Forelimb muscle (tissue), 1 donor: ENCODE data around the gene PEAR1. TPM values are rescaled to one million over a fixed set of nuclear protein-coding genes. Genes with fewer than 3 reads are reported as not detected.

Experiments used
- DNase-seq: peaks from one replicate; pipeline ENCODE4 v3.0.0-alpha.2; 2013; ENCODE audit warnings: low read depth
- polyA plus RNA-seq: library from polyadenylated mRNA; unstranded; fragments of 120-200 nt; gene quantifications from one replicate; pipeline ENCODE4 v1.2.1, GENCODE V29; 2013; ENCODE audit not compliant: insufficient read length

PEAR1 gene, protein sequence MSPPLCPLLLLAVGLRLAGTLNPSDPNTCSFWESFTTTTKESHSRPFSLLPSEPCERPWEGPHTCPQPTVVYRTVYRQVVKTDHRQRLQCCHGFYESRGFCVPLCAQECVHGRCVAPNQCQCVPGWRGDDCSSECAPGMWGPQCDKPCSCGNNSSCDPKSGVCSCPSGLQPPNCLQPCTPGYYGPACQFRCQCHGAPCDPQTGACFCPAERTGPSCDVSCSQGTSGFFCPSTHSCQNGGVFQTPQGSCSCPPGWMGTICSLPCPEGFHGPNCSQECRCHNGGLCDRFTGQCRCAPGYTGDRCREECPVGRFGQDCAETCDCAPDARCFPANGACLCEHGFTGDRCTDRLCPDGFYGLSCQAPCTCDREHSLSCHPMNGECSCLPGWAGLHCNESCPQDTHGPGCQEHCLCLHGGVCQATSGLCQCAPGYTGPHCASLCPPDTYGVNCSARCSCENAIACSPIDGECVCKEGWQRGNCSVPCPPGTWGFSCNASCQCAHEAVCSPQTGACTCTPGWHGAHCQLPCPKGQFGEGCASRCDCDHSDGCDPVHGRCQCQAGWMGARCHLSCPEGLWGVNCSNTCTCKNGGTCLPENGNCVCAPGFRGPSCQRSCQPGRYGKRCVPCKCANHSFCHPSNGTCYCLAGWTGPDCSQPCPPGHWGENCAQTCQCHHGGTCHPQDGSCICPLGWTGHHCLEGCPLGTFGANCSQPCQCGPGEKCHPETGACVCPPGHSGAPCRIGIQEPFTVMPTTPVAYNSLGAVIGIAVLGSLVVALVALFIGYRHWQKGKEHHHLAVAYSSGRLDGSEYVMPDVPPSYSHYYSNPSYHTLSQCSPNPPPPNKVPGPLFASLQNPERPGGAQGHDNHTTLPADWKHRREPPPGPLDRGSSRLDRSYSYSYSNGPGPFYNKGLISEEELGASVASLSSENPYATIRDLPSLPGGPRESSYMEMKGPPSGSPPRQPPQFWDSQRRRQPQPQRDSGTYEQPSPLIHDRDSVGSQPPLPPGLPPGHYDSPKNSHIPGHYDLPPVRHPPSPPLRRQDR
- polyA plus RNA-seq: 21.1 TPM

DNA sequence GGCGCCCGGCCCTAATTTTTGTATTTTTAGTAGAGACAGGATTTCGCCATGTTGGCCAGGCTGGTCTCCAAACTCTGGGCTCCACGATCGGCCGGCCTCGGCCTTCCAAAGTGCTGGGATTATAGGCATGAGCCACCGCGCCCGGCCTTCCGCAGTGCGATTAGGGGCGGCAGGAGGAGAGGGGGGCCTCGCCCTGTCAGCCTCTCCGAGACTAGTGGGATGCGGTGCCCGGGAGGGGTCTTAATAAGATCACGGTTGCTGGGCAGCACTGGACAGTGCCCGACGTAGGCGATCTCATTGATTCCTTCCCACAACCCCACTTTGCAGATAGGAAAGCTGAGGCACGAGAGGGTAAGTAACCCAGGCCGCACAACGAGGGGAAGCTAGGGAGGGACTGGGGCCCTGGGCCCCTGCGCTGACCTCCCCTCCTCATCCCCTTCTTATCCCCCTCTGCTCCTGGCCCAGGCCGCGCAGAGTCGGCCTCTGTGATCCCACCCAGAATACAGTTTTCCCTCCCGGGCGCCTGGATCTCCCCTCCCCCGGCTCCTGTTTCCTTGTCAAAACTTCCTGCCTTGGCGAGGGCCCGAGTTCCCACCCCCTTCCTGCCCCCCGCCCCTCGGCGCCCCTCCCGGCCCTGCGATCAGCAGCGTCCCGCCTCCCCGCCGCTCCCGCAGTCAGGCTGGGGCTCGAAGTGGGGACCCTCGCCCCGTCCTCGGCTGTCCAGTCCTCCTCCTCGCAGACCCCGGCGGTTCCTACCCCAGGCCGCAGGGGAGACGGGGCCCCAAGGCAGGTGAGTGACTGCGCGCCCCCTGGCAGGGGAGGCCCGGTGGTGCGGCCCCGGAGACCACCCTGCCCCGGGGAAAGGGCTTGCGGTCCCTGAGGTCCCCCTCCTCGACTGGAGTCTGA, at the start of gene PEAR1:
Gene PEAR1 (plus strand): TSS at position 671 of the 906 bp plus-strand sequence. CDS start 10,209 bp downstream, outside the sequence.
- DNase-seq: no peak

DNA sequence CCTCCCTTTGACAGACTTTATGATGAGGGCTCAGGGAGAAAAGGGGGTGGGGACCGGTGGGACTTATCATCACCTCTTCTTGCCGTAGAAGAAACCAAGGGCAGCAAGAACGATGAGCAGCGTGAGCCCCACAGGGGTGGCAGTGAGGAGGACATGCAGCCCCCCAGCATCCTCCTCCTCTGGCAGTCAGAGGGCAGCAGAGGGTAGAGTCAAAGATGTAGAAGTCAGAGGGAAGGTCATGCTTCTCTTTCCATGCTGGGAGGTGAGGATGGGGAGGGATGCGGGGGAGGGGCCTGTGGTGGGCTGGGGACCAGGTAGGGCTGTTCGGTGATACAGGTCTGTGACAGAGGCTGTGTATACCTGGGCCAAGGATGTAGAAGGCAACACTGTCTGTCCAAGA, 49.4 kb upstream of the PEAR1 start:
- no peak for DNase-seq

DNA sequence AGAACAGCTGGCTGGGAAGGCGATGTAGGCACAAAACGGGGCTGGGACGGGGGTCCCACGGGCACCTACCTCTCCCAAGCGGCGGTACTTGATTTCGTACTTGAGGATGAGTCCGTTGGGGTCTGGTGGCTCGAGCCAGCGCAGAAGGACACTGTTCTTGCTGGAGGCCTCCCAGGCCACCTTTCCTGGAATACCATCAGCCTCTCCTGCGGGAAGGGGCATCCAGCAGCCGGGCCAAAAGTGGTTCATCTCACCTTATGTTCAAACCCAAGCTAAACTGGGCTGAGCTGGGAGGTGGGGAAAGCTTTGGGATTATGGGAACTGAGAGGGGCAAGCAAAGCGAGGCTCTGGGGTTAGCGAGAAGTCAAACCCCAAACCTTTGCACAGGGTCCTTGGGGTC, 48.9 kb upstream of the PEAR1 start:
- no peak for DNase-seq

DNA sequence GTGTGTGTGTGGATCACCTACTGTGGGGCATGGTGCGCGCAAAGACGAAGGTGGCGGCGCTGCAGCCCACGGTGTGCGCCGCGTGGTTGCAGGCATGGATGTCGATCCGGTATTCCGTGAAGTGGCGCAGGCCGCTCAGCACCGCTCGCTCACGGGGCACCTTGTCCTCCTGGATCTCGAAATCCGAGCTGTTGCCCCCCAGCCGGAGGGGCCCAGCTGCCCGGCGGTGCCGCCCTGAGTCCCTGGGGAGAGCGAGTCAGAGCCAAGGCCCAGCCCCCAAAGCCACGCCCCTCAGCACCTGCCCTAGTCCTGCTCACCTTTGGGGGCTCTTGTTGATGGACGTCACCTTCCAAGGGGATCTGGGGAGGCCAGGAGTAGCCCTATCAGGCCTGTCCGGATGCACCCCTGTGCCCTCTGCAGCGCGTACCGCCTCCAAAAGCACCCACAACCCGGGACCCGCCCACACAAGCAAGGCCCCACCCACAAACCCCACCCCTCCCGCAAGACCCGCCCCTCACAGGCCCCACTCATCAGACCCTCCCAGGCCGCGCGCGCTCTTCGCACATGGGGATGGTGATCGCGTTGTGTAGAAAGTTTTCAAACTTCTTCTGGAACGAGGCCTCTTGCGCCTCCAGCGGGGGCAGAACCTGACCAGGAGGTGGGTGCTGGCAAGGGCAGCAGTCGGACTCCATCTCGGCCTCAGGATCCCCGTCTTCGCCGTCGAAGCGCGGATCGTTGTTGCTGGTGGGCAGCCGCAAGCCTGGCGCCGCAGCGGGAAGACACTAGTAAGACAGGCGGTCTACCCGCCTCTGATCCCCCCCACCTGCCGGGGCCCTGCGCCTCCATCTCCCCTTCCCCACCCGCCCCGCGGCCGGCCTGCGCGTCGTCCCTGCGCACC, 48.2 kb upstream of the PEAR1 start:
- DNase-seq: no peak

DNA sequence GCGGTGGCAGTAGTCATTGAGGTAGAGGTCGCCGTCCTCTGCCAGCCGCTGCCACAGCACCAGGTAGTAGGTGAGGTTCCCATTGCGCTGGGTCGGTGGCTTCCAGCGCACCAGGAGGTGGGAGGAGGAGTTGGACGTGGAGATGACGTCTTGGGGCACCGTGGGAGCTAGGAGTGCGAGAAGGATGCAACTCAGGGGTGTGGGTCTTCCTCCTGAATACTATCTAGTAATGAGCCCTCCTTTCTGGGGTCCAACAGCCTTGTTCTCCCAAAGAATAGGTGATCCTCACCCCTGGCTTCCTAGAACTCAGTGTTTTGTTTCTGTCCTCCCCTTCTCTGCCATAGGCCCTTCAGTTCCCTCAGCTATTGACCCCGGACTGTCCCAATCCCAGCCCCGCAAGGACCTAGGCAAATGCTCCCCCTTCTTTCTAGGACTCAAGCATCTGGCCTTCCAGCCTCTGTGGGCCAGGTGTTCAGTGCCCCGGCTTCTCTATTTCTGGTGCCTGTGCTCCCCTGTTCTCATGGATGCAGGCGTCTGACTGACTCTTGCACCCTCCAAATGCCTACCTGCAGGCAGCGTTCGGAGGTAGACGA, 47.5 kb upstream of the PEAR1 start:
- no peak for DNase-seq

DNA sequence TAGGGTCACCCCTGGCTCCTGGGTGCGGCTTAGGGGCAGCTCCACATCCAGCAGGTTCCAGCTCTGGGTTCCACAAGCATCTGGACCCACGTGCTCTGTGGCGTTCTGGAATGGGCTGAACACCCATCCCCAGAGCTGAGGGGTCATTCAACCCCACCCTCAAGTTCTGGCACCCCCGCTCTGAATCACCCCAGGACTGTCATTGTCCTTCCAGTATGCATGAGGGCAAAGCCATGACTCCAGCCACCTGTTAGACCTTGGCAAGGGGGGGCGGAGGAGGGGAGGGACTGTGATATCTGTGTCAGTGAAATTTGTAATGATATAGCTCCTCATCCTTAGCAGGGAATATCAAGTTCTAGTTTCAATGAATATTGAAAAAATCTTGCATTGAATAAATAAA, 46.9 kb upstream of the PEAR1 start:
- no peak for DNase-seq

DNA sequence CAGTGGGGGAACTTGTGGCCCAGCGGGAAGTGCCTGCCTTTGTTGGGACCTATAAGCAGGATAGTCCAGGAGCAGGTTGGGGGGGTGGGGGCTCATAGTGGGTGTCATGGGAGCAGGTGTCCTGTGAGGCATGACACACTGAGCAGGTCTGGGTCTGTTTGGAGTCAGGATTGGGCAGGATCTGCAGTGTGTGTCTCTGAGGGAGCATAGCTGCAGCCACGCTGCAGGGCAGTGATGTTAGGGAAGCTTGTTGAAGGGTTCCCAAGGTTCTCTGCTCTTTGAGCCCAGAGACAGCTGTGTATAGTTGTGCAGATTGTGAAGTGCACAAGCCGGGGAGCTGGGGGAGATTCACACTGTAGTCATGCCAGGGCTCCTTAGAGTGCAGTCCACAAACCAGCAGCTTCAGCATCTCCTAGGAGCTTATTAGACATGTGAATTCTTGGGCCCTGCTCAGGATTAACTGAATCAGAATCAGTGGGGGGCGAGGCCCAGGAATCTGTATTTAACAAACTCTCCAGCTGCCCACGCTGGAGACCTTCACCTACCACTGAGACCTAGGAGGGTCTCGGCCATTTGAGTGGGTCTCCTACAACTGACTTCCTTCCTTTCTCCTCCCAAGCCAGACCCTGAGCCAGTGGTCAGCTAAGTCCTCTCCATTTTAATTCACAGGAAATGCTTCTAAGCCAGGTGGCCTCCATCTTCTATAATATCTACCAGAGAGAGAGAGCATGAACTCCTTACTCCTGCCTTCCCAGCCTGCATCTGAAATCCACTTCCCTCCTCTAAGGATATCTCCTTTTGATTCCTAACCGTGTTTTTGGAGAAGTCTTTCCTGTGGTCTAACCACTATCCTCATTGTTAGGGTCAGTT, 45.7 kb upstream of the PEAR1 start:
- DNase-seq: no peak

DNA sequence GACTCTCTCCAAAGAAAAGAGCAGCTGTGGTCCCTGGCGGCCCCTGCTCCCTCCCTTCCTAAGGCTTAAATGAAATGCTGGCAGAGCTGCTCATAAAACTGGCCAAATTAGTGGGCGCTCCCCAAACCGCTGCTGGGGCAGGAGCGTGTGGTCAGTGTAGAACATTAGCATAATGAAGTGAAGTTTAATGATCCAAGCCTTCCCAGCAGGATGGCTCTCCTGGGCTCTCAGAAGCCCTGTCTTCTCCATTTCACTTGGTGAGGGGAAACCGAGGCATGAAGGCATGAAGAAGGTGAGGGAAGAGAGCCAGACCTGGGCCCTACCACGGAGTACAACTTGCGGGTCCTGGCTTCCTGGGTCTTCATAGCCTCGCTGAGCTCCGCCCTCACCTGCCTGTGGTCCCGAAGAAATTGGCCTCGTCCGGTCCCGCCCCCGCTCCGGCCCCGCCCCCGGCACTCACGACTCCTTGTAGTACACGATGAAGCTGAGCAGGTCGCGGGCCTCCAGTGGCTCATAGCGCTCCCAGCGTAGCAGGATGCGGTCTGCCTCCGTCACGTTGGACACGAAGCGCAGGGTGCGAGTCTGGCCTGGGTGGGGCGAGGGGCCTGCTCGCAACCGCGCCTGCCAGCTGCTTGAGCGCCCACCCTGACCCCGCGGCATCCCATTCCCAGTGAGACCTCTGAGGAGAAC, 44.9 kb upstream of the PEAR1 start:
- DNase-seq: no peak

DNA sequence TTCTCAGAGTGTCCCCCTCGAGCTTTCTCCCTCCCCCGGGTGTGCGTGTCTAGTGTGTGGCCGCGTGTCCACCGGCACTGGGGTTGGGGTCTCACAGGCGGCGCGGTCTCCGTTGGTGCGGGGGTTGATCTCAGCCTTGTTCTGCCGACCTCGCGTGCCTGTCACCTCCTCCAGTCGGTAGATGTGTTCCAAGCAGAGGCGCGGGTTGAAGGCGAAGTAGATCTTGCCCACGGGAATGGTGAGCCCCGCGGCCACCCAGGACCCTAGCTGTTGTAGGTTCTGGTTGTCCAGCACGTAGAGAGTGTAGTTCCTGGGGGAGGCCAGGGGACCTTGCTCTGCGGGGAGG, 44.4 kb upstream of the PEAR1 start:
- no peak for DNase-seq

DNA sequence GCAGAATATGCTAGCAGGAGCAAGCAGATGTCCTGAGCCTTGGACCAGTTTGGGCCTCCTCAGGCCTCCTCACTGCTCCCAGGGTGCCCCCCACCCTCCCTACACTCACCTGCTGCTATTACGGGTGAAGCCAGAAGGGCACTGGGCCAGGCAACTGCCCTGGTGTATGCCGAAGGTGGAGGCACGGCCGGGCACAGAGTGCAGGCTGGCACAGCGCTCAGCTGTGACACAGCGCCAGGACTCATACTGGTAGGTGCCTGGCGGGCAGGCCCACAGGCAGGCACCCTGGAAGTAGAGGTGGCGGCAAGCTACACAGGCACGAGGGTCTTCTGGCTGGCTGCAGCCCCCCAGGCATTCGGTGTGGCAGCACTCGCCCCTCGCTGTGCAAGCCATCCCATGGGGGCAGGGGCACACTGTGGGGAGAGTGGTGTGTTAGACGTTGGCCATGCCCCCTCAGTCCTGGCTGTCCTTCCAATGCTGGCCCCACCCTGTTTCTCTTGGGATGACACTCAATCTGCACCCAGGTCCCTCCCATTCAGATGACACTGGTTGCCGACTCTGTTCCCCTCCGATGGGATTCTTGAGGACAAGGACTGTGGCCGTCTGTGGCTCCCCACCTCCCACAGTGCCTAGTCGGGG, 41.6 kb upstream of the PEAR1 start:
- no peak for DNase-seq

DNA sequence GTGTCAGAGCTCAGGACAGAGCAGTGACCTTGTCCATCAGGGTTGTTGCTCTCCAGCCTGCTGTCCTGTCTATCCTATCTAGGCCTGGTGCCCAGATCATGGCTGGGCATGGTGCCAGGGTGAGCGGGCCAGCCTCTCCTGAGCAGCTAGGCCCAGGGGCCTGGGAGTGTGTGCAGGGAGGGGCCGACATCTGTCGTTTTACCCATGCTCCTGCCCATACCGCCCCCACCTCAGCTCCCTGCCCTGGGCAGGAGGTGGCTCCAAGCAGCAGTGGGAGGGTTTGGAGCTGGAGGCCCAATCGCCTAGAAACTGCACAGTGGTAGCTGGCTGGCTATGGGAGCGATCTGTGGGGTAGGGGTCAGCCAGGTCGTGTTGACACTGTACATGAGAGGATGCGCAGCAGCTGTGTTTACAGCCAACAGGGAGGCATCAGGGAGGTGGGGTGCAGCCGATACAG, 41.1 kb upstream of the PEAR1 start:
- DNase-seq: no peak

DNA sequence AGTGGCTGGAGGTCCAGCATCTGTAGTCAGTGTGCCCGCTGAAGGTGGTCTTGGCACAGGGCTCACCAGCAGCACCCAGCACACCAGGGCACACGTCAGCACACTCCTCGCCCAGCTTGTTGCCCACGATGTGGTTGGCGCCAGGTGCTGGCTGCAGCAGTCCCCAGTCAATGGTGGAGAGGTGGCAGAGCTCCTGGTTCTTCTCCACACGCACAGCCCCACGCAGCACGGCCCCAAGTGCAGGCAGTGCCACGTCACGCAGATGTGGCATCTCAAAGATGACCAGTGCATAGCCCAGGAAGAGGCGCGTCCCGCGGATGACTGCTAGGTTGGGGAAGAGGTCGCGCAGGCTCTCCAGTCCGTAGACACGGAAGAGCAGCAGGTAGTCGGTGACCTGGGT, 39.8 kb upstream of the PEAR1 start:
- DNase-seq: no peak

DNA sequence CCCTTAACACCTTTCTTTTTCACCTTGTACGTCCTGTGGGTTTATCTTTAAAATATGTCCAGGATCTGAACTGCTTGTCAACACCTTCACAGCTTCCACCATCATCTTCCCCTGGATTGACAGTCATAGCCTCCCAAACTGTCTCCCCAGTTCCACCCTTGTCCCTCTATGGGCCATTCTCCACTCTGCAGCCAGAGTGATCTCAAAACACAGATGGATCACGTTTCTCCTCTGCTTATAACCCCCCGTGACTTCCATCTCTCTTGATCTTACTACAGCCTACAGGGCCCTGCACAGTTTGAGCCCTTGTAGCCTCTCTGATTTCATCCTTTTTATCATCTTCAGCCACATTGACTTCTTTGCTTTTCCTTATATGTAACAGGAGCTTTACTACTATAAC, 38.9 kb upstream of the PEAR1 start:
- DNase-seq: no peak

DNA sequence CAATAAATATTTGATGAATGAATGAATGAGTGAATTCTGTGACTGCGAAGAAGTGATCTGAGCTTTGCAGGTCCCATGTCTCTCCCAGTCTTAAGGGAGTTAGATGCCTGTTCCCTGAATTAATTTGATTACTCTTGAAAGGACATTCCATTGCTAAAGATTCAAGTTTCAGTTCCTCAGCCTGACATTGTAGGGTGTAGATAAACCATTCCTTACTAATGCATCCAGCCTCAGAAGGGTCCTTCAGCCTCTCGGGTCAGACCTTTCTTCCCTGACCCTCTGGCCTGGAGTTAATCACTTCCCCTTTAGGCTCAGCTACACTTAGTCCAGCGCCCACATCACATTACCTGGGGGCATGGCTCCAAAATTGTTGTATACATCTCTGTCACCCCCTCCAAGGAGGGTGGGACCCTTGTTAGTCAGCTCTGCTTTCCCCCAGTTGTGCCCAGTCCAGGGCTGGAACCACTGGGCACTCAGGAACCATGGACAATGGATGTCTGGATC, 37.2 kb upstream of the PEAR1 start:
- no peak for DNase-seq

DNA sequence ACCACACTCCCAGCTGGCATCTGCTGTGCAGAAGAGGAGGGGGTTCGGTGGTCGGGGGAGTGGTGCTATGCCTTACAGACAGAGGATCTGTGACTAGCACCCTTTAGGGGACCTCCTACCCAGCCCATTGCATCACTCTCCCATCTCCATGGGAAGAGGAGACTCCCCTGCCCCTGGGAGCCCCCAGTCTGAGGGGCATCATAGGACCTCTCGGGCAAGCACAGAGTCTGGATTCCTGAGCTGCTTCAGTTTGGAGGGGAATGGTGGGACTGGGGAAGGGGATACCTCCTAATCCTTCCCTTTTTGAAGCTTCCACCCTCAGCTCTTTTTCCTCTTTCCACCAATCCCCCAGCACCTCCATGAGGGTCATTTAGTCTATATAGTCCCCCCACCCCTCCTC, 36.0 kb upstream of the PEAR1 start:
- no peak for DNase-seq

DNA sequence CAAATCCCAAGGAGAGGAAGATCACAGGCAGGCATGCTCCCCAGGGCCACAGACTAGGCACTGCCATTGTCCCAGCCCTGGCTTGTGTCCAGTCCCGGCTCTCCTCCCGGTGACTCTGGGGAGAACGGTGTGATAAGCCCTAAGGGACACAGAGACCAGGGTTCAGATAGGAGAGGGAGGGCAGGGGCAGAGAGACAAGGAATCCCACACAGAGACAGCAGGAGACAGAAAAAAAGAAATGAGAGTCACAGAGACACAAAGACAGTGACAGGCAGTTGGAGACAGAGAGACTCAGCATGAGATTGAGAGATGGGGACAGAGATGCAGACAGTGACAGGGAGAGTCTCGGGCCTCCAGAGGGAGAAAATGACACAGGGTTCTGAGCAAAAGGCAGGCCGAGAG, 35.0 kb upstream of the PEAR1 start:
- DNase-seq: no peak

DNA sequence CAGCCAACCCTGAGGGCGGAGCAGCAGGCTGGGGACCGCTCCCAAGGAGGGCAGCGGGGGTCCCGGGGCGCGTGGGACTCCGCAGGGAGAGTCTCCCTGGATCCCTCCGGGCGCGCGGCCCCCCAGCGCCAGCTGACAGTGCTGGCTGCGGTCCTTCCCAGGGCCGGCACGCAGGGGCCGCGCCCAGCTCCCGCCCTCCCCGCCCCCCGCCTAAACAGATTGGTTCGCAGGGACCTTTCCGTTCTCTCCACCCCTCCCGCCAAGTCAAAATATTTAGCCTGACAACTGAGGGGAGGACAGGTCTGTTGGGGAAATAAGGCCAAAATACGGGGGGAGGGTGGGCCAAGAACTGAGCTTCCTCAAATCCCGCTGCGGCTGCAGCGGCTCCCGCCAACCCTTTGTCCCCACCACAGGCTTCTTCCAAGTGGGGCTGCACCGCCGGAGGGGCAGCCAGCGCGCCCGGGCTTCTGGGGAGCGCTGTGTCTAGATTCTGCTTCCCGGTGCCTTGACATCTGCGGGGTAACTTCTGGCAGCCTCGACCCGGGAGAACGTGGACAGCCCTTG, 34.5 kb upstream of the PEAR1 start, which contains the start of gene INSRR:
Gene INSRR (minus strand): TSS at position 159 of the 564 bp plus-strand sequence. CDS start 496 bp downstream, outside the sequence.
- DNase-seq: no peak
